ENCODE measurements around the gene TGIF2. TPM values are rescaled to one million over a fixed set of nuclear protein-coding genes. Genes with fewer than 3 reads are reported as not detected.

The TGIF2 gene
- total RNA-seq, 1 experiment from 2014 or later = 71.1 TPM

GRCh38 chr20:36605399-36606157 lies 32.2 kb downstream of the TGIF2 start, which contains the start of gene RAB5IF (continued):
- TF ChIP-seq NFYB (CRISPR knock-in tag; conservative IDR thresholded peaks at IDR 0.05; ENCODE audit: low read depth) (peak; percentile 60), MXD4 (CRISPR knock-in tag; IDR thresholded peaks at IDR 0.05; ENCODE audit: borderline replicate concordance) (no peak), KAT7 (CRISPR knock-in tag; IDR thresholded peaks at IDR 0.05; ENCODE audit: borderline replicate concordance) (peak; percentile 91; the same call in 1 of the 2 replicates), AR (CRISPR knock-in tag; IDR thresholded peaks at IDR 0.05) (no peak), PRDM15 (CRISPR knock-in tag; IDR thresholded peaks at IDR 0.05) (no peak), ATF1 (CRISPR knock-in tag; IDR thresholded peaks at IDR 0.05) (no peak), RELA (CRISPR knock-in tag; IDR thresholded peaks at IDR 0.05; ENCODE audit: borderline replicate concordance) (no peak), NFE2L1 (CRISPR knock-in tag; IDR thresholded peaks at IDR 0.05) (no peak), SMAD3 (CRISPR knock-in tag; IDR thresholded peaks at IDR 0.05; ENCODE audit: borderline replicate concordance) (no peak), ZNF121 (CRISPR knock-in tag; IDR thresholded peaks at IDR 0.05) (no peak), E2F5 (CRISPR knock-in tag; IDR thresholded peaks at IDR 0.05) (peak; percentile 93), STAT6 (CRISPR knock-in tag; conservative IDR thresholded peaks at IDR 0.05; ENCODE audit: low read depth) (no peak), ZNF138 (CRISPR knock-in tag; conservative IDR thresholded peaks at IDR 0.05) (no peak), FOXK1 (CRISPR knock-in tag; IDR thresholded peaks at IDR 0.05) (peak; percentile 98), ETV6 (CRISPR knock-in tag; IDR thresholded peaks at IDR 0.05) (peak; percentile 73; the same call in 1 of the 2 replicates), ATF3 (CRISPR knock-in tag; conservative IDR thresholded peaks at IDR 0.05) (no peak), FOXP1 (CRISPR knock-in tag; IDR thresholded peaks at IDR 0.05; ENCODE audit: borderline replicate concordance) (peak; percentile 91), MYBL2 (CRISPR knock-in tag; IDR thresholded peaks at IDR 0.05) (peak; percentile 55; the same call in 1 of the 2 replicates), ZBTB43 (CRISPR knock-in tag; IDR thresholded peaks at IDR 0.05) (no peak), GTF2I (CRISPR knock-in tag; conservative IDR thresholded peaks at IDR 0.05) (no peak), HMGA2 (CRISPR knock-in tag; IDR thresholded peaks at IDR 0.05) (no peak), FOXJ3 (CRISPR knock-in tag; IDR thresholded peaks at IDR 0.05; ENCODE audit: borderline replicate concordance) (no peak), CREM (CRISPR knock-in tag; IDR thresholded peaks at IDR 0.05) (peak; percentile 98), GABPB1 (CRISPR knock-in tag; IDR thresholded peaks at IDR 0.05) (peak; percentile 94), NR1H2 (CRISPR knock-in tag; IDR thresholded peaks at IDR 0.05) (no peak), E2F4 (CRISPR knock-in tag; IDR thresholded peaks at IDR 0.05; ENCODE audit: borderline replicate concordance, low read depth) (no peak), JUN (CRISPR knock-in tag; IDR thresholded peaks at IDR 0.05) (peak; percentile 34; the same call in 1 of the 2 replicates)
